Measurements from ENCODE around the gene MAP7.

DNA sequence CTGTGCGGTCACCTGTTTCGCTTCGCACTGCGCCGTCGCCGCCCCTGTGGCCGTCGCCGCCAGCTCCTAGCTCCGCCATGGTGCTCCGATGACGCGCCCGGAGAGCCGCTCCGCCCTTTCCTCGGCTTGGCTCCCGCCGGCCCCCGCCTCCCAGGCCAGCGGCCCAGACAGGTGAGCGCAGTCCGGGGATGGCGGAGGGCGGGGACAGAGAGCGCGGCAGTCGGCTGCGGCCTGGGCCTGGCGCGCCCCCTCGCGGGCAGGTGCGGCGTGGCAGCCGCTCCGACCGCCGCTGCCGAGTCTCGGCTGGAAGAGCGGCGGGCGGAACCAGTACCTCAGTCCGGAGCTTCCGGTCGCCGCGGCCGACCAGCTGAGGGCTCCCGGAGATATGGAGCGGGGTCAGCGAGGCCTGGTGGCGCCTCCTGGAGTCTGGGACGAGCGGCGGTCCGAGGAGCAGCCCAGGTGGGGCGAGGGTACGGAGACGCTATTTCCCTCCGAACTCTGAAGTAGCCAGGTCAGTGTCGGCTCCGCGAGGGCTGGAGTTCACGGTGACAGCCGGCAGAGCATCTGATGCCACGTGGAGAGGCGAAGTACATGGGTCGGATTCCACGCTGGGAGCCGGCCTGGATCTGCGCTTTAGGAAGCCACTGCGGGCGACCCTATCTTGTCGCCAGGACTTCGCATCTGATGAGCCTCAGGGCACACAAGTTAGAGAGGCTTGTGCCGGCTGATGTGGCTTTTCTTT, at the start of gene MAP7:
- TF ChIP-seq, protein P1, sequence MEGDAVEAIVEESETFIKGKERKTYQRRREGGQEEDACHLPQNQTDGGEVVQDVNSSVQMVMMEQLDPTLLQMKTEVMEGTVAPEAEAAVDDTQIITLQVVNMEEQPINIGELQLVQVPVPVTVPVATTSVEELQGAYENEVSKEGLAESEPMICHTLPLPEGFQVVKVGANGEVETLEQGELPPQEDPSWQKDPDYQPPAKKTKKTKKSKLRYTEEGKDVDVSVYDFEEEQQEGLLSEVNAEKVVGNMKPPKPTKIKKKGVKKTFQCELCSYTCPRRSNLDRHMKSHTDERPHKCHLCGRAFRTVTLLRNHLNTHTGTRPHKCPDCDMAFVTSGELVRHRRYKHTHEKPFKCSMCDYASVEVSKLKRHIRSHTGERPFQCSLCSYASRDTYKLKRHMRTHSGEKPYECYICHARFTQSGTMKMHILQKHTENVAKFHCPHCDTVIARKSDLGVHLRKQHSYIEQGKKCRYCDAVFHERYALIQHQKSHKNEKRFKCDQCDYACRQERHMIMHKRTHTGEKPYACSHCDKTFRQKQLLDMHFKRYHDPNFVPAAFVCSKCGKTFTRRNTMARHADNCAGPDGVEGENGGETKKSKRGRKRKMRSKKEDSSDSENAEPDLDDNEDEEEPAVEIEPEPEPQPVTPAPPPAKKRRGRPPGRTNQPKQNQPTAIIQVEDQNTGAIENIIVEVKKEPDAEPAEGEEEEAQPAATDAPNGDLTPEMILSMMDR (IDR thresholded peaks at IDR 0.05; ENCODE audit: low read depth, low read length, missing input control) = peak; percentile 96
- peak; percentile 56 to 74 for TF ChIP-seq RAD21 (IDR thresholded peaks at IDR 0.05)
- TF ChIP-seq TAF1 (conservative IDR thresholded peaks at IDR 0.05) = peak; percentile 25
- TF ChIP-seq EGR1 (IDR thresholded peaks at IDR 0.05; ENCODE audit: low read depth in 2 of 2) = no peak
- TF ChIP-seq, protein P2, sequence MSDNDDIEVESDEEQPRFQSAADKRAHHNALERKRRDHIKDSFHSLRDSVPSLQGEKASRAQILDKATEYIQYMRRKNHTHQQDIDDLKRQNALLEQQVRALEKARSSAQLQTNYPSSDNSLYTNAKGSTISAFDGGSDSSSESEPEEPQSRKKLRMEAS (IDR thresholded peaks at IDR 0.05) = peak; percentile 55
- TF ChIP-seq, protein P3, sequence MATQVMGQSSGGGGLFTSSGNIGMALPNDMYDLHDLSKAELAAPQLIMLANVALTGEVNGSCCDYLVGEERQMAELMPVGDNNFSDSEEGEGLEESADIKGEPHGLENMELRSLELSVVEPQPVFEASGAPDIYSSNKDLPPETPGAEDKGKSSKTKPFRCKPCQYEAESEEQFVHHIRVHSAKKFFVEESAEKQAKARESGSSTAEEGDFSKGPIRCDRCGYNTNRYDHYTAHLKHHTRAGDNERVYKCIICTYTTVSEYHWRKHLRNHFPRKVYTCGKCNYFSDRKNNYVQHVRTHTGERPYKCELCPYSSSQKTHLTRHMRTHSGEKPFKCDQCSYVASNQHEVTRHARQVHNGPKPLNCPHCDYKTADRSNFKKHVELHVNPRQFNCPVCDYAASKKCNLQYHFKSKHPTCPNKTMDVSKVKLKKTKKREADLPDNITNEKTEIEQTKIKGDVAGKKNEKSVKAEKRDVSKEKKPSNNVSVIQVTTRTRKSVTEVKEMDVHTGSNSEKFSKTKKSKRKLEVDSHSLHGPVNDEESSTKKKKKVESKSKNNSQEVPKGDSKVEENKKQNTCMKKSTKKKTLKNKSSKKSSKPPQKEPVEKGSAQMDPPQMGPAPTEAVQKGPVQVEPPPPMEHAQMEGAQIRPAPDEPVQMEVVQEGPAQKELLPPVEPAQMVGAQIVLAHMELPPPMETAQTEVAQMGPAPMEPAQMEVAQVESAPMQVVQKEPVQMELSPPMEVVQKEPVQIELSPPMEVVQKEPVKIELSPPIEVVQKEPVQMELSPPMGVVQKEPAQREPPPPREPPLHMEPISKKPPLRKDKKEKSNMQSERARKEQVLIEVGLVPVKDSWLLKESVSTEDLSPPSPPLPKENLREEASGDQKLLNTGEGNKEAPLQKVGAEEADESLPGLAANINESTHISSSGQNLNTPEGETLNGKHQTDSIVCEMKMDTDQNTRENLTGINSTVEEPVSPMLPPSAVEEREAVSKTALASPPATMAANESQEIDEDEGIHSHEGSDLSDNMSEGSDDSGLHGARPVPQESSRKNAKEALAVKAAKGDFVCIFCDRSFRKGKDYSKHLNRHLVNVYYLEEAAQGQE (IDR thresholded peaks at IDR 0.05) = peak; percentile 12
- TF ChIP-seq FOXA1 (IDR thresholded peaks at IDR 0.05) = no peak
- TF ChIP-seq, protein P4, sequence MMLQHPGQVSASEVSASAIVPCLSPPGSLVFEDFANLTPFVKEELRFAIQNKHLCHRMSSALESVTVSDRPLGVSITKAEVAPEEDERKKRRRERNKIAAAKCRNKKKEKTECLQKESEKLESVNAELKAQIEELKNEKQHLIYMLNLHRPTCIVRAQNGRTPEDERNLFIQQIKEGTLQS (IDR thresholded peaks at IDR 0.05) = no peak
- TF ChIP-seq GABPA (IDR thresholded peaks at IDR 0.05 in 1 of 2, conservative IDR thresholded peaks at IDR 0.05 in 1 of 2) = peak; percentile 24 to 61
- peak; percentile 40 to 43 for TF ChIP-seq RXRA (IDR thresholded peaks at IDR 0.05)
- TF ChIP-seq YY1 (IDR thresholded peaks at IDR 0.05) = peak; percentile 79
- TF ChIP-seq SP1 (IDR thresholded peaks at IDR 0.05) = peak; percentile 52
- no peak for TF ChIP-seq JUND (IDR thresholded peaks at IDR 0.05)
- TF ChIP-seq HNF4A (conservative IDR thresholded peaks at IDR 0.05) = peak; percentile 71 to 73
